ENCODE results near the gene BRSK1. TPM values are rescaled to one million over a fixed set of nuclear protein-coding genes. Genes with fewer than 3 reads are reported as not detected.

Gene BRSK1
- total and polyA plus RNA-seq, 7 donors: 0.14 to 1.1 (median 0.77) TPM

DNA sequence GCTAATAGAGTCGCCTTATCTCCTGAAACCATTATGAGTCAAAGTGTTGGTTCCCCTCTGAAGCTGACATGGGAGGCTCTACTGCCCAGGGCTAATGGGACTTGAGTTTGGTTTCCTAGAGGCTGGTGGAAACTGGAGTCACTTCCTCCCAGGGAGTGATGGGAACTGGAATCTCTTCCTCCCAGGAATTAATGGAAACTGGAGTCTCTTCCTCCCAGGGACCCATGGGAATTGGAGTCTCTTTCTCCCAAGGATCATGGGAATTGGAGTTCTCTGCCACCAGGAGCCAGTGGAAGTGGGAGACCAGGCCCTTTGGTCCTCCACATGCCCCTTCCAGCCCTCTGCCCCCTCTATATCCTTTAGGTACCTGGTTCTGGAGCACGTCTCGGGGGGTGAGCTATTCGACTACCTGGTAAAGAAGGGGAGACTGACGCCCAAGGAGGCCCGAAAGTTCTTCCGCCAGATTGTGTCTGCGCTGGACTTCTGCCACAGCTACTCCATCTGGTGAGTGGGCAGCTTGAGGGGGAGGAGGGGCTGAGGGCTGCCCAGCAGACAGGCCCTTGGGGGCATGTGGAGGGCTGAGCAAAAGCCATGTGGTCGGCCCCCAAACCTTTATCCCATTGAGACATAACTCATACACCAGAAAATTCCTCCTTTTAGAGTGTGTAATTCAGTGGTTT is 5.5 kb downstream of the BRSK1 start:
- H3K4me3 ChIP-seq: no peak overlapping the region
- no peaks in the 10 kb centered on the region for H3K9me3 ChIP-seq
- no peak for DNase-seq
- WGBS, 3 donors: 94 to 96% (median 94%) methylated on average over 9 of the region's 9 CpGs
- no peaks in the 10 kb centered on the region for H3K4me1 ChIP-seq
- intact Hi-C loops (cut with DNase I): no loop called here
- no peak overlapping the region for H3K27ac ChIP-seq
- no peaks in the 10 kb centered on the region for H3K27me3 ChIP-seq (ENCODE audit: insufficient read depth in 3 of 3, low read length in 2 of 3)
- TF ChIP-seq, protein P1, sequence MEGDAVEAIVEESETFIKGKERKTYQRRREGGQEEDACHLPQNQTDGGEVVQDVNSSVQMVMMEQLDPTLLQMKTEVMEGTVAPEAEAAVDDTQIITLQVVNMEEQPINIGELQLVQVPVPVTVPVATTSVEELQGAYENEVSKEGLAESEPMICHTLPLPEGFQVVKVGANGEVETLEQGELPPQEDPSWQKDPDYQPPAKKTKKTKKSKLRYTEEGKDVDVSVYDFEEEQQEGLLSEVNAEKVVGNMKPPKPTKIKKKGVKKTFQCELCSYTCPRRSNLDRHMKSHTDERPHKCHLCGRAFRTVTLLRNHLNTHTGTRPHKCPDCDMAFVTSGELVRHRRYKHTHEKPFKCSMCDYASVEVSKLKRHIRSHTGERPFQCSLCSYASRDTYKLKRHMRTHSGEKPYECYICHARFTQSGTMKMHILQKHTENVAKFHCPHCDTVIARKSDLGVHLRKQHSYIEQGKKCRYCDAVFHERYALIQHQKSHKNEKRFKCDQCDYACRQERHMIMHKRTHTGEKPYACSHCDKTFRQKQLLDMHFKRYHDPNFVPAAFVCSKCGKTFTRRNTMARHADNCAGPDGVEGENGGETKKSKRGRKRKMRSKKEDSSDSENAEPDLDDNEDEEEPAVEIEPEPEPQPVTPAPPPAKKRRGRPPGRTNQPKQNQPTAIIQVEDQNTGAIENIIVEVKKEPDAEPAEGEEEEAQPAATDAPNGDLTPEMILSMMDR (IDR thresholded peaks at IDR 0.05): no peak
- ATAC-seq: no peak
- H3K36me3 ChIP-seq (ENCODE audit: insufficient read depth in 1 of 2, low read depth in 1 of 2): no peaks in the 10 kb centered on the region

GRCh38 chr19:55297267-55297666 is 13.5 kb downstream of the BRSK1 start:
- TF ChIP-seq, protein P1 (IDR thresholded peaks at IDR 0.05): no peak
- Histone ChIP-seq H3K27me3 (ENCODE audit: insufficient read depth in 3 of 3, low read length in 2 of 3) (no peaks in the 10 kb centered on the region), H3K9me3 (no peaks in the 10 kb centered on the region), H3K27ac (no peak overlapping the region), H3K4me3 (no peak overlapping the region), H3K36me3 (ENCODE audit: insufficient read depth in 1 of 2, low read depth in 1 of 2) (no peaks in the 10 kb centered on the region), H3K4me1 (no peaks in the 10 kb centered on the region)
- intact Hi-C loops (cut with DNase I): no loop called here
- 89 to 93% (median 90%) methylated on average over 10 of the region's 10 CpGs for WGBS, 3 donors
- DNase-seq: no peak
- ATAC-seq: no peak

GRCh38 chr19:55299991-55300390 is 16.2 kb downstream of the BRSK1 start:
- H3K4me3 ChIP-seq: no peak overlapping the region
- H3K4me1 ChIP-seq: no peaks in the 10 kb centered on the region
- ATAC-seq (no peak), DNase-seq (no peak)
- H3K27ac ChIP-seq: no peak overlapping the region
- intact Hi-C loops (cut with DNase I): loop anchor here (5.0 kb wide), 4 partner anchors 37 to 157 kb away; partner anchors contain the start of genes KMT5C (in 2 of the 2) and TMEM238 (in 2 of the 2)
- 87 to 91% (median 91%) methylated on average over 10 of the region's 10 CpGs for WGBS, 3 donors
- H3K27me3 ChIP-seq (ENCODE audit: insufficient read depth in 3 of 3, low read length in 2 of 3): no peaks in the 10 kb centered on the region
- H3K36me3 ChIP-seq (ENCODE audit: insufficient read depth in 1 of 2, low read depth in 1 of 2): no peaks in the 10 kb centered on the region
- H3K9me3 ChIP-seq: no peaks in the 10 kb centered on the region
- TF ChIP-seq, protein P1 (IDR thresholded peaks at IDR 0.05): no peak

GRCh38 chr19:55300886-55301458 is 17.2 kb downstream of the BRSK1 start:
- ATAC-seq (no peak), DNase-seq (no peak)
- no peaks in the 10 kb centered on the region for H3K36me3 ChIP-seq (ENCODE audit: insufficient read depth in 1 of 2, low read depth in 1 of 2)
- H3K27ac ChIP-seq: no peak overlapping the region
- WGBS, 3 donors: 61 to 74% (median 66%) methylated on average over 14 to 15 of the region's 15 CpGs
- H3K4me1 ChIP-seq: no peaks in the 10 kb centered on the region
- H3K9me3 ChIP-seq: no peaks in the 10 kb centered on the region
- TF ChIP-seq, protein P1 (IDR thresholded peaks at IDR 0.05): no peak
- intact Hi-C loops (cut with DNase I): loop anchor here (5.0 kb wide), 4 partner anchors 36 to 156 kb away; partner anchors contain the start of genes KMT5C (in 2 of the 2) and TMEM238 (in 2 of the 2)
- H3K27me3 ChIP-seq (ENCODE audit: insufficient read depth in 3 of 3, low read length in 2 of 3): no peaks in the 10 kb centered on the region
- no peak overlapping the region for H3K4me3 ChIP-seq
